GM23248 (cell line): ENCODE results near the gene PDGFRB.

Experiments used
- EZH2 ChIP-seq: fragments of 200-600 bp; sonication (generic); IDR thresholded peaks from 2 replicates; pipeline ENCODE4 v1.6.1; 2018; ENCODE audit warnings: antibody characterized with exemption, mild to moderate bottlenecking; ENCODE audit not compliant: insufficient read depth, poor library complexity, severe bottlenecking
- EZH2phosphoT487 ChIP-seq: fragments of 200-600 bp; sonication (generic); IDR thresholded peaks from 2 replicates; pipeline ENCODE4 v1.6.1; 2018; ENCODE audit warnings: antibody characterized with exemption, moderate library complexity, mild to moderate bottlenecking, low read depth; ENCODE audit not compliant: insufficient read depth

DNA sequence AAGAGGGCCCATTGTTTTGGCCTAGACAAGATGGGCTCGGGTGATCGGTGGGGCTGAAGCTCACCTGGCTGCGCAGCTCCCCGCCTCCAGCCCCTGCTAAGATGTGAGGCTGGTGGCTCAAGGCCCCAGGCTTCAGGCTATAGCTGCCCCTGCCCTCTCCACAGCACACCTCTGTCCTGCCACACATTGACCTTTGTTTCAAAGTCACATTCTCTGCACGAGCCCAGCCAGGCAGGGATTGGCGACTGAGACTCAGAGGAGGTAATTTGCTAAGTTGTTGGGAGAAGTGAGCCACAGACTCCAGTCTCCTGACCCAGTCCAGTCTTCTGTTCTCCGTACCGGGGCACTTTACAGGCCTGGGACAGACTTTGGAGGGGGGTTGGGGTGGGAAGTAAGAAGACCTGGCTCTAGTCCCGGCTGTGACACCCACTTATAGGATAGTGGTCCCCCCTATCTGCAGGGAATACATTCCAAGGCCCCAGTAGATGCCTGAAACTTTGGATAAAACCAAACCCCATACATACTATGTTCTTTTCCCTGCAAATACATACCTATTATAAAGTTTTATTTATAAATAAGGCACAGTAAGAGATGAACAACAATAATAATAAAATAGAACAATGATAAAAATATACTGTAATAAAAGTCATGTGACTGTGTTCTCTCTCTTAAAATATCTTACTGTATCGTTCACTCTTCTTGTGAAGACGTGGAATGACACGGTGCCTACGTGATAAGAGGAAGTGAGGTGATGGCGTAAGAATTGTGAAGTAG, 13.3 kb downstream of the PDGFRB start:
- no peak for TF ChIP-seq EZH2phosphoT487
- TF ChIP-seq EZH2: no peak
